ENCODE measurements around the gene CYP8B1. TPM values are rescaled to one million over a fixed set of nuclear protein-coding genes. Genes with fewer than 3 reads are reported as not detected.

The CYP8B1 gene
- total and polyA plus RNA-seq, 2 experiments from 2014 or later = not detected

DNA sequence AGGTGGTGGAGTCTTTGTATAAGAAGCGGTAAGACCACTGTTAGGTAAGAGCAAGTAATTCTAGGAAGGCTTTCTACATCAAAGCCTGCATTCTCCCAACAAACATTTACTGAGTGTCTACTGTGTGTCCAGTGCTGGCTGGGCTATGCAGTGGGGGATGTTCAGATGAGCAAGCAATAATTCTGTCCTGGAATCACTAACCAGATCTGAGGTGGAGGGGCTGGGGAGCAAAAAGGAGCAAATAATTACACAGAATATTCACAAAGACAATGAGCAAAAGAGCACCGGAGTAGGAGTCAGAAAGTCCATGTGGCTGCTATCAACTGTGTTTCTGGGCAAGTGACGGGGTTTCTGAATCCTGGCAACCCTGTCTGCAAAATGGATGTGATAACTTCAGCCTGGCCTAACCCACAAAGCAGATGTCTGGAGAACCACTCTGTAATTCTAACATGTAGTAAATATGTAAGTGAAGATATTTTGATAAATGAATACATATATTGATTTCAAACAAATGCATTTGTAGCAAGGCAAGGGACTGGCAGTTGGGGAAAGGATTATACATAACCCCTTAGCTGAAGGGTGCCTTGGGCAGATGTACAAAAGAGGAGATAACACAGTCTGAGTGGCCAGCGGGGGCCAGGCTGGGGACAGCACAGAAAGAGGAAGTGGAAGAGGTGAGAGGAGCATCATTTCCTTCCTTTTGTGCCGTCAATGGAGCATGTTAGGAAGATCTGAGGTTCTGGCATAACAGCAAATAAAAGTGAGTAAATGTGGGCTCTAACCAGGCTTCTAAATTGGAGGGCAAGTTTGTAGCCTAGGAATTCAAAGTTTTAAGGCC, 28.8 kb downstream of the CYP8B1 start:
- H2AFZ ChIP-seq = peak overlapping the region; percentile 43
- peaks cover 15% of the 10 kb centered on the region for H3K4me1 Mint-ChIP-seq

More for the DNA sequence above, 28.8 kb downstream of the CYP8B1 start:
- Mint-ChIP-seq H3K4me3 (no peak overlapping the region), H3K27me3 (ENCODE audit: insufficient read depth, low read depth, poor library complexity) (peaks cover 5% of the 10 kb centered on the region), H3K27ac (no peak overlapping the region), H3K36me3 (ENCODE audit: low read depth) (no peaks in the 10 kb centered on the region), H3K9me3 (no peaks in the 10 kb centered on the region)
- Histone ChIP-seq H3K4me3 (no peak overlapping the region), H3F3A (replicated peaks; ENCODE audit: low read depth) (no peaks in the 10 kb centered on the region), H3K27me3 (ENCODE audit: insufficient read depth) (no peaks in the 10 kb centered on the region), H3K36me3 (ENCODE audit: insufficient read depth) (no peaks in the 10 kb centered on the region), H3K4me1 (ENCODE audit: insufficient read depth) (no peaks in the 10 kb centered on the region; the same call in 1 of the 2 replicates), H4K20me1 (replicated peaks; ENCODE audit: insufficient read depth) (no peaks in the 10 kb centered on the region), H3K9me2 (ENCODE audit: insufficient read depth) (peaks cover 4% of the 10 kb centered on the region; the same call in 1 of the 2 replicates), H3K27ac (ENCODE audit: low read depth) (no peak overlapping the region), H3K4me2 (no peak overlapping the region), H3K79me2 (replicated peaks; ENCODE audit: insufficient read depth) (no peaks in the 10 kb centered on the region)
- TF ChIP-seq ZNF462 (CRISPR knock-in tag; IDR thresholded peaks at IDR 0.05) (no peak), STAT1 (IDR thresholded peaks at IDR 0.05; ENCODE audit: unreplicated experiment) (no peak), JUNB (IDR thresholded peaks at IDR 0.05; ENCODE audit: unreplicated experiment) (no peak), POLR2AphosphoS5 (IDR thresholded peaks at IDR 0.05; ENCODE audit: low read depth) (no peak), ZNF114 (CRISPR knock-in tag; IDR thresholded peaks at IDR 0.05) (no peak), NANOG (IDR thresholded peaks at IDR 0.05; ENCODE audit: borderline replicate concordance) (no peak), EZH2phosphoT487 (IDR thresholded peaks at IDR 0.05; ENCODE audit: unreplicated experiment) (no peak)
- TF ChIP-seq, protein P1, sequence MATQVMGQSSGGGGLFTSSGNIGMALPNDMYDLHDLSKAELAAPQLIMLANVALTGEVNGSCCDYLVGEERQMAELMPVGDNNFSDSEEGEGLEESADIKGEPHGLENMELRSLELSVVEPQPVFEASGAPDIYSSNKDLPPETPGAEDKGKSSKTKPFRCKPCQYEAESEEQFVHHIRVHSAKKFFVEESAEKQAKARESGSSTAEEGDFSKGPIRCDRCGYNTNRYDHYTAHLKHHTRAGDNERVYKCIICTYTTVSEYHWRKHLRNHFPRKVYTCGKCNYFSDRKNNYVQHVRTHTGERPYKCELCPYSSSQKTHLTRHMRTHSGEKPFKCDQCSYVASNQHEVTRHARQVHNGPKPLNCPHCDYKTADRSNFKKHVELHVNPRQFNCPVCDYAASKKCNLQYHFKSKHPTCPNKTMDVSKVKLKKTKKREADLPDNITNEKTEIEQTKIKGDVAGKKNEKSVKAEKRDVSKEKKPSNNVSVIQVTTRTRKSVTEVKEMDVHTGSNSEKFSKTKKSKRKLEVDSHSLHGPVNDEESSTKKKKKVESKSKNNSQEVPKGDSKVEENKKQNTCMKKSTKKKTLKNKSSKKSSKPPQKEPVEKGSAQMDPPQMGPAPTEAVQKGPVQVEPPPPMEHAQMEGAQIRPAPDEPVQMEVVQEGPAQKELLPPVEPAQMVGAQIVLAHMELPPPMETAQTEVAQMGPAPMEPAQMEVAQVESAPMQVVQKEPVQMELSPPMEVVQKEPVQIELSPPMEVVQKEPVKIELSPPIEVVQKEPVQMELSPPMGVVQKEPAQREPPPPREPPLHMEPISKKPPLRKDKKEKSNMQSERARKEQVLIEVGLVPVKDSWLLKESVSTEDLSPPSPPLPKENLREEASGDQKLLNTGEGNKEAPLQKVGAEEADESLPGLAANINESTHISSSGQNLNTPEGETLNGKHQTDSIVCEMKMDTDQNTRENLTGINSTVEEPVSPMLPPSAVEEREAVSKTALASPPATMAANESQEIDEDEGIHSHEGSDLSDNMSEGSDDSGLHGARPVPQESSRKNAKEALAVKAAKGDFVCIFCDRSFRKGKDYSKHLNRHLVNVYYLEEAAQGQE (IDR thresholded peaks at IDR 0.05; ENCODE audit: unreplicated experiment) = no peak
- TF ChIP-seq, protein P2, sequence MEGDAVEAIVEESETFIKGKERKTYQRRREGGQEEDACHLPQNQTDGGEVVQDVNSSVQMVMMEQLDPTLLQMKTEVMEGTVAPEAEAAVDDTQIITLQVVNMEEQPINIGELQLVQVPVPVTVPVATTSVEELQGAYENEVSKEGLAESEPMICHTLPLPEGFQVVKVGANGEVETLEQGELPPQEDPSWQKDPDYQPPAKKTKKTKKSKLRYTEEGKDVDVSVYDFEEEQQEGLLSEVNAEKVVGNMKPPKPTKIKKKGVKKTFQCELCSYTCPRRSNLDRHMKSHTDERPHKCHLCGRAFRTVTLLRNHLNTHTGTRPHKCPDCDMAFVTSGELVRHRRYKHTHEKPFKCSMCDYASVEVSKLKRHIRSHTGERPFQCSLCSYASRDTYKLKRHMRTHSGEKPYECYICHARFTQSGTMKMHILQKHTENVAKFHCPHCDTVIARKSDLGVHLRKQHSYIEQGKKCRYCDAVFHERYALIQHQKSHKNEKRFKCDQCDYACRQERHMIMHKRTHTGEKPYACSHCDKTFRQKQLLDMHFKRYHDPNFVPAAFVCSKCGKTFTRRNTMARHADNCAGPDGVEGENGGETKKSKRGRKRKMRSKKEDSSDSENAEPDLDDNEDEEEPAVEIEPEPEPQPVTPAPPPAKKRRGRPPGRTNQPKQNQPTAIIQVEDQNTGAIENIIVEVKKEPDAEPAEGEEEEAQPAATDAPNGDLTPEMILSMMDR (conservative IDR thresholded peaks at IDR 0.05; ENCODE audit: low read depth in 2 of 2) = no peak
- ATAC-seq = no peak
- no peak for DNase-seq (ENCODE audit: low spot score)

Measured in GM23338 (cell line).